H1 (cell line): Measurements from ENCODE around the gene IFIT2. TPM values are rescaled to one million over a fixed set of nuclear protein-coding genes. Genes with fewer than 3 reads are reported as not detected.

Source experiments
- CTCF ChIA-PET: fragments of 300-600 bp; sonication (Branson Sonifier 250); formaldehyde crosslinking; loops from one replicate; lab custom pipeline; 2021; ENCODE audit not compliant: partially characterized antibody; lab: Charles Lee
- POLR2A ChIA-PET: fragments of 300-600 bp; sonication (Branson Sonifier 250); formaldehyde crosslinking; loops from one replicate; lab custom pipeline; 2021; ENCODE audit warnings: inconsistent platforms; ENCODE audit not compliant: partially characterized antibody; lab: Charles Lee
- DNase-seq, 2 experiments: peaks; one replicate each; pipeline versions ENCODE4 v3.0.0 to v3.0.0-alpha.2; 2010 to 2022; ENCODE audit warnings: low spot score in 2 of 2, low read depth in 1 of 2, mixed read lengths in 1 of 2
- FAIRE-seq: peaks from 2 replicates; lab custom pipeline; 2011; peaks lifted over from hg19 to GRCh38; lab: Jason Lieb, UNC
- H2AFZ ChIP-seq: 2 replicates; pipeline ENCODE4 v1.8.1; 2012; ENCODE audit warnings: low read length, inconsistent platforms
- H2AK5ac ChIP-seq: 2 replicates; pipeline ENCODE4 v1.6.1; 2013; ENCODE audit warnings: low read depth, low read length
- H2BK120ac ChIP-seq: replicated peaks from 2 replicates; pipeline ENCODE3; 2013; ENCODE audit warnings: low read depth, low read length, inconsistent platforms
- H2BK12ac ChIP-seq: 2 replicates; pipeline ENCODE4 v1.6.1; 2013; ENCODE audit warnings: low read depth, low read length
- H2BK15ac ChIP-seq: 2 replicates; pipeline ENCODE4 v1.6.1; 2013; ENCODE audit warnings: low read length
- H2BK20ac ChIP-seq: 2 replicates; pipeline ENCODE4 v1.6.1; 2013; ENCODE audit warnings: low read length
- H2BK5ac ChIP-seq: 2 replicates; pipeline ENCODE4 v1.6.1; 2013; ENCODE audit warnings: low read depth, low read length
- H3K14ac ChIP-seq: 2 replicates; pipeline ENCODE4 v1.6.1; 2013; ENCODE audit warnings: inconsistent platforms; ENCODE audit not compliant: insufficient read length
- H3K18ac ChIP-seq: 2 replicates; pipeline ENCODE4 v1.6.1; 2013; ENCODE audit warnings: low read length; ENCODE audit errors: extremely low read depth
- H3K23ac ChIP-seq: 2 replicates; pipeline ENCODE4 v1.6.1; 2013; ENCODE audit warnings: inconsistent platforms; ENCODE audit not compliant: insufficient read length
- H3K23me2 ChIP-seq: 2 replicates; pipeline ENCODE4 v1.6.1; 2013; ENCODE audit warnings: low read depth, low read length
- H3K27ac ChIP-seq: 2 replicates; pipeline ENCODE4 v1.6.1; 2011; ENCODE audit warnings: low read depth, low read length, inconsistent platforms
- H3K27me3 ChIP-seq, 4 experiments: replicated peaks in 1 of 4; 1 replicate in 1 of 4; 2 replicates in 3 of 4; pipeline versions ENCODE4 v1.6.1 to v1.8.1; 2011 to 2013; ENCODE audit warnings: low read length in 3 of 4, mild to moderate bottlenecking in 3 of 4, inconsistent platforms in 2 of 4, mixed read lengths in 2 of 4, moderate library complexity in 1 of 4; ENCODE audit not compliant: control insufficient read depth in 3 of 4, insufficient read depth in 3 of 4; ENCODE audit errors: extremely low read depth in 1 of 4
- H3K36me3 ChIP-seq, 4 experiments: 2 replicates each; pipeline versions ENCODE4 v1.6.1 to v1.8.1; 2011 to 2013; ENCODE audit warnings: mild to moderate bottlenecking in 4 of 4, low read length in 3 of 4, moderate library complexity in 2 of 4, control low read depth in 1 of 4, inconsistent platforms in 1 of 4; ENCODE audit not compliant: insufficient read depth in 4 of 4, control insufficient read depth in 2 of 4
- H3K4ac ChIP-seq: replicated peaks from 2 replicates; pipeline ENCODE3; 2013; ENCODE audit warnings: low read length, low read depth, mixed read lengths, inconsistent platforms; ENCODE audit not compliant: insufficient read length
- H3K4me1 ChIP-seq, 4 experiments: replicated peaks in 1 of 4; 1 replicate in 1 of 4; 2 replicates in 3 of 4; pipeline versions ENCODE4 v1.6.1 to v1.8.1; 2011 to 2013; ENCODE audit warnings: low read length in 3 of 4, inconsistent platforms in 2 of 4, mixed read lengths in 1 of 4; ENCODE audit not compliant: insufficient read depth in 4 of 4, control insufficient read depth in 3 of 4
- H3K4me2 ChIP-seq, 2 experiments: 2 replicates each; pipeline versions ENCODE4 v1.6.1 to v1.8.1; 2011 to 2013; ENCODE audit warnings: low read depth in 2 of 2, low read length in 2 of 2, control low read depth in 1 of 2, inconsistent platforms in 1 of 2, mild to moderate bottlenecking in 1 of 2; ENCODE audit not compliant: insufficient read depth in 1 of 2
- H3K4me3 ChIP-seq, 4 experiments: fragments of 200-600, 300-600 bp in 1 of 4; sonication (generic), shearing (Covaris generic), sonication (Bioruptor Twin) in 1 of 4; 2 replicates each; pipeline versions ENCODE4 v1.5.1 to v1.8.1; 2011 to 2016; ENCODE audit warnings: low read length in 4 of 4, low read depth in 3 of 4, control low read depth in 2 of 4, inconsistent platforms in 2 of 4, mild to moderate bottlenecking in 2 of 4, mixed read lengths in 1 of 4, moderate library complexity in 1 of 4; ENCODE audit not compliant: insufficient read depth in 2 of 4; ENCODE audit errors: extremely low read depth in 1 of 4
- H3K56ac ChIP-seq: replicated peaks from 2 replicates; pipeline ENCODE3; 2013; ENCODE audit warnings: low read depth, mild to moderate bottlenecking, mixed read lengths, low read length, inconsistent platforms; ENCODE audit not compliant: insufficient read length
- H3K79me1 ChIP-seq: 2 replicates; pipeline ENCODE4 v1.6.1; 2013; ENCODE audit warnings: low read depth, low read length, control low read depth
- H3K79me2 ChIP-seq, 2 experiments: 2 replicates each; pipeline versions ENCODE4 v1.6.1 to v1.8.1; 2012 to 2013; ENCODE audit warnings: low read length in 2 of 2, mild to moderate bottlenecking in 2 of 2, inconsistent platforms in 1 of 2; ENCODE audit not compliant: insufficient read depth in 2 of 2, control insufficient read depth in 1 of 2
- H3K9ac ChIP-seq, 4 experiments: replicated peaks in 1 of 4; 1 replicate in 1 of 4; 2 replicates in 3 of 4; pipeline versions ENCODE4 v1.6.1 to v1.8.1; 2011 to 2013; ENCODE audit warnings: low read depth in 3 of 4, low read length in 3 of 4, control low read depth in 2 of 4, mild to moderate bottlenecking in 2 of 4, moderate library complexity in 2 of 4, inconsistent platforms in 1 of 4; ENCODE audit errors: extremely low read depth in 1 of 4
- H3K9me3 ChIP-seq, 2 experiments: 2 replicates each; pipeline versions ENCODE4 v1.6.1 to v1.8.1; 2012 to 2013; ENCODE audit warnings: mild to moderate bottlenecking in 2 of 2, moderate library complexity in 2 of 2, control low read depth in 1 of 2, inconsistent platforms in 1 of 2, low read depth in 1 of 2, low read length in 1 of 2, mixed read lengths in 1 of 2; ENCODE audit not compliant: insufficient read depth in 2 of 2
- H4K20me1 ChIP-seq, 2 experiments: replicated peaks in 1 of 2; 2 replicates each; pipeline versions ENCODE3 to v1.8.1; 2011 to 2013; ENCODE audit warnings: inconsistent platforms in 2 of 2, low read length in 2 of 2, mild to moderate bottlenecking in 1 of 2; ENCODE audit not compliant: insufficient read depth in 2 of 2, control insufficient read depth in 1 of 2
- H4K5ac ChIP-seq: 2 replicates; pipeline ENCODE4 v1.6.1; 2013; ENCODE audit warnings: low read length, low read depth, mixed read lengths, inconsistent platforms; ENCODE audit not compliant: insufficient read length
- H4K8ac ChIP-seq: 2 replicates; pipeline ENCODE4 v1.8.0; 2013; ENCODE audit warnings: mild to moderate bottlenecking, moderate library complexity, low read length, inconsistent platforms; ENCODE audit not compliant: insufficient read depth; ENCODE audit errors: extremely low read depth
- H4K91ac ChIP-seq: replicated peaks from 2 replicates; pipeline ENCODE3; 2013; ENCODE audit warnings: low read length, mixed read lengths, inconsistent platforms; ENCODE audit not compliant: insufficient read length
- ATF3 ChIP-seq: IDR thresholded peaks from 2 replicates; pipeline ENCODE4 v1.6.1; 2011; ENCODE audit warnings: low read depth, mild to moderate bottlenecking, low read length; ENCODE audit not compliant: insufficient read depth
- BCL11A ChIP-seq, 2 experiments: IDR thresholded peaks; one replicate each; pipeline ENCODE4 v1.6.1; 2011; ENCODE audit warnings: low read depth in 2 of 2, low read length in 2 of 2, mild to moderate bottlenecking in 2 of 2
- CTBP2 ChIP-seq: IDR thresholded peaks from 2 replicates; pipeline ENCODE4 v1.7.0; 2011; ENCODE audit warnings: borderline replicate concordance, mild to moderate bottlenecking, moderate library complexity, mixed read lengths, low read length; ENCODE audit not compliant: insufficient read depth, insufficient read length
- EGR1 ChIP-seq: IDR thresholded peaks from 2 replicates; pipeline ENCODE4 v1.6.1; 2011; ENCODE audit warnings: low read depth, low read length, borderline replicate concordance
- HDAC2 ChIP-seq, 2 experiments: fragments of 300-600 bp in 1 of 2; sonication (generic) in 1 of 2; IDR thresholded peaks; 2 replicates each; pipeline ENCODE4 v1.6.1; 2011 to 2012; ENCODE audit warnings: low read depth in 2 of 2, low read length in 2 of 2, mild to moderate bottlenecking in 2 of 2, moderate library complexity in 2 of 2, borderline replicate concordance in 1 of 2, inconsistent platforms in 1 of 2
- JUN ChIP-seq: IDR thresholded peaks from 2 replicates; pipeline ENCODE4 v1.6.1; 2011; ENCODE audit warnings: low read depth, mild to moderate bottlenecking, improper control_type of control experiment, low read length
- MAFK ChIP-seq: IDR thresholded peaks from 2 replicates; pipeline ENCODE4 v1.6.1; 2012; ENCODE audit warnings: low read depth, mild to moderate bottlenecking, improper control_type of control experiment, low read length
- NRF1 ChIP-seq: IDR thresholded peaks from 2 replicates; pipeline ENCODE4 v1.6.1; 2011; ENCODE audit warnings: mild to moderate bottlenecking, low read depth, low read length, improper control_type of control experiment
- PHF8 ChIP-seq: fragments of 200-600 bp; sonication (generic); conservative IDR thresholded peaks from 2 replicates; pipeline ENCODE4 v1.7.1; 2012; ENCODE audit warnings: low read depth, mild to moderate bottlenecking, inconsistent platforms, low read length, moderate library complexity
- RFX5 ChIP-seq: IDR thresholded peaks from 2 replicates; pipeline ENCODE4 v1.6.1; 2011; ENCODE audit warnings: low read depth, low read length, improper control_type of control experiment, borderline replicate concordance
- SIN3A ChIP-seq, 2 experiments: IDR thresholded peaks in 1 of 2; conservative IDR thresholded peaks in 1 of 2; 2 replicates each; pipeline ENCODE4 v1.6.1; 2011 to 2012; ENCODE audit warnings: low read length in 2 of 2, improper control_type of control experiment in 1 of 2, low read depth in 1 of 2, mild to moderate bottlenecking in 1 of 2
- TAF7 ChIP-seq: optimal IDR thresholded peaks from 2 replicates; pipeline ENCODE3; 2011; ENCODE audit warnings: low read depth, mild to moderate bottlenecking, inconsistent platforms, low read length, moderate library complexity, borderline replicate concordance
- TCF12 ChIP-seq: IDR thresholded peaks from 2 replicates; pipeline ENCODE4 v1.6.1; 2011; ENCODE audit warnings: low read depth, mild to moderate bottlenecking, low read length
- WGBS, 2 experiments: shearing (Covaris generic) in 1 of 2; methylation state at CpG; one replicate each; pipeline versions ENCODE4 v1.1.6 to v1.1.7; 2013 to 2015; ENCODE audit warnings: low lambda C conversion rate in 2 of 2, mixed read lengths in 2 of 2, inconsistent platforms in 1 of 2, low coverage in 1 of 2, missing lambda C conversion rate in 1 of 2; ENCODE audit not compliant: insufficient replicate concordance in 2 of 2, insufficient coverage in 1 of 2, insufficient read length in 1 of 2; ENCODE audit errors: extremely low coverage in 1 of 2, missing lambda C conversion rate in 1 of 2; 5-methylcytosine and 5-hydroxymethylcytosine counted together
- polyA plus RNA-seq, 7 experiments: library from polyadenylated mRNA; depleted of rRNA in 3 of 7; stranded (reverse) in 5 of 7; unstranded in 2 of 7; fragments of >200 nt in 5 of 7; fragments of 200-250 nt in 2 of 7; gene quantifications; 1 replicate in 5 of 7; 2 replicates in 1 of 7; 4 replicates in 1 of 7; pipeline versions ENCODE4 v1.2.1 to v1.2.3, GENCODE V29; 2011 to 2013; ENCODE audit warnings: missing spikeins in 2 of 7, mixed read lengths in 2 of 7
- total RNA-seq: library from RNA; stranded (reverse); fragmentation: NEBNext Ultra II Directional; extraction: Animal tissue kit (Norgen Biotek cat#: 25700); gene quantifications from 2 replicates; pipeline ENCODE4 v1.2.1, GENCODE V29; 2021

IFIT2 gene
- total and polyA plus RNA-seq, 2 of the 8 experiments (the other 6 are each of a cell fraction or from before 2014, with no cell fraction given): 0.03 to 0.35 TPM

- 79% methylated on average over 2 of the region's 2 CpGs; no CpG with 5 or more reads in 1 of the 2 experiments for WGBS, 2 experiments
- POLR2A ChIA-PET: no interaction called here
- TF ChIP-seq SIN3A (conservative IDR thresholded peaks at IDR 0.05 in 1 of 2, IDR thresholded peaks at IDR 0.05 in 1 of 2; ENCODE audit: low read depth in 1 of 2, low read length in 2 of 2) (no peak), TAF7 (no peak), EGR1 (no peak), CTBP2 (no peak), BCL11A (IDR thresholded peaks at IDR 0.05; ENCODE audit: low read depth in 2 of 2, low read length in 2 of 2) (no peak), TCF12 (no peak), ATF3 (no peak), MAFK (no peak), RFX5 (no peak), PHF8 (no peak), NRF1 (no peak), JUN (no peak), HDAC2 (IDR thresholded peaks at IDR 0.05; ENCODE audit: borderline replicate concordance in 1 of 2, low read depth in 2 of 2, low read length in 2 of 2) (no peak)
Observed at GRCh38 chr10:89304446-89304845, 2.6 kb downstream of the IFIT2 start.

More at GRCh38 chr10:89304446-89304845, 2.6 kb downstream of the IFIT2 start:
- Histone ChIP-seq H3K27me3 (no peaks in the 10 kb centered on the region), H3K23me2 (no peaks in the 10 kb centered on the region), H2BK5ac (no peak overlapping the region), H2AFZ (no peak overlapping the region), H3K79me1 (no peaks in the 10 kb centered on the region), H2BK20ac (no peak overlapping the region), H3K56ac (no peak overlapping the region), H4K8ac (no peak overlapping the region), H3K9me3 (no peaks in the 10 kb centered on the region), H3K9ac (no peak overlapping the region), H2AK5ac (no peak overlapping the region), H2BK12ac (no peak overlapping the region), H4K5ac (no peak overlapping the region), H3K79me2 (no peaks in the 10 kb centered on the region), H4K91ac (no peak overlapping the region), H3K4ac (no peak overlapping the region), H3K18ac (no peak overlapping the region), H3K14ac (no peak overlapping the region), H3K4me2 (no peak overlapping the region), H4K20me1 (no peaks in the 10 kb centered on the region), H3K36me3 (no peaks in the 10 kb centered on the region), H3K23ac (no peak overlapping the region), H3K4me1 (peaks cover 0 to 3% (median 1%) of the 10 kb centered on the region in 4 experiments; a peak in 2 of 7 replicates), H3K4me3 (no peak overlapping the region), H2BK120ac (no peak overlapping the region), H3K27ac (no peak overlapping the region), H2BK15ac (no peak overlapping the region)
- no peak for DNase-seq
- no peak for FAIRE-seq
- CTCF ChIA-PET: interaction anchor here (1.1 to 9.9 kb wide), 5 partner anchors 10 to 65 kb away, joined by 3 to 60 read pairs (median 6); no protein-coding TSS in a partner anchor
